ENCODE measurements around the gene CSH1. TPM values are rescaled to one million over a fixed set of nuclear protein-coding genes. Genes with fewer than 3 reads are reported as not detected.
"Not testable (repeated sequence)": the region's sequence is repeated elsewhere in the genome, so short reads cannot be mapped to it uniquely, and the experiment has no call there.

The CSH1 gene
- total and polyA plus RNA-seq, 9 donors = 0.78 to 21.9 (median 4.5) TPM

- not testable (repeated sequence) for H3K9me3 ChIP-seq (replicated peaks; ENCODE audit: control insufficient read depth, low read depth, low read length); H3K27me3 ChIP-seq (ENCODE audit: control insufficient read depth, insufficient read depth, low read length); H3K4me1 ChIP-seq (ENCODE audit: control insufficient read depth, insufficient read depth, low read length); H3K4me3 ChIP-seq (ENCODE audit: low read length); H3K27ac ChIP-seq (ENCODE audit: low read length); DNase-seq; H3K36me3 ChIP-seq (ENCODE audit: control insufficient read depth, insufficient read depth, low read length)
- 94% methylated on average over 5 of the region's 10 CpGs for WGBS (ENCODE audit: insufficient coverage)
These were observed 13.2 kb upstream of the CSH1 start for GRCh38 chr17:63909586-63909985.

- H3K27me3 ChIP-seq (ENCODE audit: control insufficient read depth, insufficient read depth, low read length); H3K36me3 ChIP-seq (ENCODE audit: control insufficient read depth, insufficient read depth, low read length); H3K4me1 ChIP-seq (ENCODE audit: control insufficient read depth, insufficient read depth, low read length); H3K9me3 ChIP-seq (replicated peaks; ENCODE audit: control insufficient read depth, low read depth, low read length); H3K27ac ChIP-seq (ENCODE audit: low read length); H3K4me3 ChIP-seq (ENCODE audit: low read length); DNase-seq: not testable (repeated sequence)
- 90% methylated on average over 2 of the region's 12 CpGs for WGBS (ENCODE audit: insufficient coverage)
These were observed 10.9 kb upstream of the CSH1 start for GRCh38 chr17:63907161-63907778.

- not testable (repeated sequence) for H3K4me1 ChIP-seq (ENCODE audit: control insufficient read depth, insufficient read depth, low read length); H3K4me3 ChIP-seq (ENCODE audit: low read length); H3K9me3 ChIP-seq (replicated peaks; ENCODE audit: control insufficient read depth, low read depth, low read length); H3K36me3 ChIP-seq (ENCODE audit: control insufficient read depth, insufficient read depth, low read length); H3K27ac ChIP-seq (ENCODE audit: low read length); DNase-seq; H3K27me3 ChIP-seq (ENCODE audit: control insufficient read depth, insufficient read depth, low read length)
- WGBS (ENCODE audit: insufficient coverage) = 90% methylated on average over 2 of the region's 8 CpGs
These were observed 8.4 kb upstream of the CSH1 start for GRCh38 chr17:63904796-63905195.

- not testable (repeated sequence) for H3K36me3 ChIP-seq (ENCODE audit: control insufficient read depth, insufficient read depth, low read length); H3K4me1 ChIP-seq (ENCODE audit: control insufficient read depth, insufficient read depth, low read length); H3K27ac ChIP-seq (ENCODE audit: low read length); H3K9me3 ChIP-seq (replicated peaks; ENCODE audit: control insufficient read depth, low read depth, low read length); H3K4me3 ChIP-seq (ENCODE audit: low read length); DNase-seq; H3K27me3 ChIP-seq (ENCODE audit: control insufficient read depth, insufficient read depth, low read length)
- WGBS (ENCODE audit: insufficient coverage) = 100% methylated on average over 1 of the region's 5 CpGs
These were observed 7.4 kb upstream of the CSH1 start for GRCh38 chr17:63903787-63904201.

GRCh38 chr17:63901971-63902370 lies 5.6 kb upstream of the CSH1 start:
- not testable (repeated sequence) for H3K4me1 ChIP-seq (ENCODE audit: control insufficient read depth, insufficient read depth, low read length); H3K27me3 ChIP-seq (ENCODE audit: control insufficient read depth, insufficient read depth, low read length); H3K36me3 ChIP-seq (ENCODE audit: control insufficient read depth, insufficient read depth, low read length); H3K27ac ChIP-seq (ENCODE audit: low read length); H3K9me3 ChIP-seq (replicated peaks; ENCODE audit: control insufficient read depth, low read depth, low read length); H3K4me3 ChIP-seq (ENCODE audit: low read length); DNase-seq
- WGBS (ENCODE audit: insufficient coverage) = 60% methylated on average over 2 of the region's 2 CpGs

- 88% methylated on average over 1 of the region's 6 CpGs for whole genome bisulfite sequencing (ENCODE audit: insufficient coverage)
- H3K4me1 ChIP-seq (ENCODE audit: control insufficient read depth, insufficient read depth, low read length); H3K27me3 ChIP-seq (ENCODE audit: control insufficient read depth, insufficient read depth, low read length); DNase-seq; H3K4me3 ChIP-seq (ENCODE audit: low read length); H3K27ac ChIP-seq (ENCODE audit: low read length); H3K9me3 ChIP-seq (replicated peaks; ENCODE audit: control insufficient read depth, low read depth, low read length); H3K36me3 ChIP-seq (ENCODE audit: control insufficient read depth, insufficient read depth, low read length): not testable (repeated sequence)
These were observed 2.8 kb upstream of the CSH1 start for GRCh38 chr17:63898899-63899798.

- DNase-seq; H3K9me3 ChIP-seq (replicated peaks; ENCODE audit: control insufficient read depth, low read depth, low read length); H3K4me3 ChIP-seq (ENCODE audit: low read length); H3K27me3 ChIP-seq (ENCODE audit: control insufficient read depth, insufficient read depth, low read length); H3K27ac ChIP-seq (ENCODE audit: low read length); H3K4me1 ChIP-seq (ENCODE audit: control insufficient read depth, insufficient read depth, low read length); H3K36me3 ChIP-seq (ENCODE audit: control insufficient read depth, insufficient read depth, low read length): not testable (repeated sequence)
- WGBS (ENCODE audit: insufficient coverage) = 80% methylated on average over 1 of the region's 10 CpGs
These were observed 1.6 kb downstream of the CSH1 start for GRCh38 chr17:63894821-63895220.

GRCh38 chr17:63894021-63894420 lies 2.4 kb downstream of the CSH1 start:
- H3K27me3 ChIP-seq (ENCODE audit: control insufficient read depth, insufficient read depth, low read length); H3K4me1 ChIP-seq (ENCODE audit: control insufficient read depth, insufficient read depth, low read length); H3K9me3 ChIP-seq (replicated peaks; ENCODE audit: control insufficient read depth, low read depth, low read length); H3K27ac ChIP-seq (ENCODE audit: low read length); DNase-seq; H3K4me3 ChIP-seq (ENCODE audit: low read length); H3K36me3 ChIP-seq (ENCODE audit: control insufficient read depth, insufficient read depth, low read length): not testable (repeated sequence)
- 64% methylated on average over 2 of the region's 3 CpGs for WGBS (ENCODE audit: insufficient coverage)

- H3K4me3 ChIP-seq (ENCODE audit: low read length); H3K4me1 ChIP-seq (ENCODE audit: control insufficient read depth, insufficient read depth, low read length); H3K27ac ChIP-seq (ENCODE audit: low read length); H3K36me3 ChIP-seq (ENCODE audit: control insufficient read depth, insufficient read depth, low read length); H3K27me3 ChIP-seq (ENCODE audit: control insufficient read depth, insufficient read depth, low read length); DNase-seq; H3K9me3 ChIP-seq (replicated peaks; ENCODE audit: control insufficient read depth, low read depth, low read length): not testable (repeated sequence)
- WGBS (ENCODE audit: insufficient coverage) = 70% methylated on average over 2 of the region's 11 CpGs
These were observed 3.9 kb downstream of the CSH1 start for GRCh38 chr17:63892316-63893037.

Measured in muscle of leg (tissue), 11 donors.